HG03439 (cell line): Measurements from ENCODE around the gene DNM2.
"Not testable (repeated sequence)": the region's sequence is repeated elsewhere in the genome, so short reads cannot be mapped to it uniquely, and the experiment has no call there.

Experiments
- ATAC-seq: cut with Tn5 transposase; IDR thresholded peaks from one replicate; pipeline ENCODE4 v1.9.1; 2021; ENCODE audit warnings: mild to moderate bottlenecking, moderate library complexity; ENCODE audit not compliant: unreplicated experiment

The DNM2 gene

DNA sequence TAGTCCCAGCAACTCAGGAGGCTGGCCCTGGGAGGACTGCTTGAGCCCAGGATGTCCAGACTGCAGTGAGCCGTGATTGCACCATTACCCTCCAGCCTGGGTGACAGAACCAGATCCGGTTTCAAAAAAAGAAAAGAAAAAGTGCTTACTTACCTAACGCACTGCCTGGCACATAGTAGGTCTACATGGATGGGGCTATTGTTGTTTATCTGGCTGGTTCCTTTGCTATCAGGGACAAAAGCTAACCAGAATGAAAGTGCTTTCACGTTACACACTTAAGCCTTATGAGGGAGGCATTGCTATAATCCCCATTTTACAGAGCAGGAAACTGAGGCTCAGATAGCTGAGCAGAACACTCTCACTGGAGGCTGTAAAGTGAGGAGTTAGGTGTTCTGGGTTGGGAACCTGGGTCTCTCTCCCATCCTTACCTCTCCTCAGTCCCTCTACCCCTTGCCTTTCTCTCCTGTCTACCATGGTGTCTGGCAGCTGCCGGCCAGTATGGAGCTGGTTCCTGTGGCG lies 2.8 kb downstream of the DNM2 start:
- no peak for ATAC-seq

- no peak for ATAC-seq
Measured at GRCh38 chr19:10723591-10723990, 5.7 kb downstream of the DNM2 start.

DNA sequence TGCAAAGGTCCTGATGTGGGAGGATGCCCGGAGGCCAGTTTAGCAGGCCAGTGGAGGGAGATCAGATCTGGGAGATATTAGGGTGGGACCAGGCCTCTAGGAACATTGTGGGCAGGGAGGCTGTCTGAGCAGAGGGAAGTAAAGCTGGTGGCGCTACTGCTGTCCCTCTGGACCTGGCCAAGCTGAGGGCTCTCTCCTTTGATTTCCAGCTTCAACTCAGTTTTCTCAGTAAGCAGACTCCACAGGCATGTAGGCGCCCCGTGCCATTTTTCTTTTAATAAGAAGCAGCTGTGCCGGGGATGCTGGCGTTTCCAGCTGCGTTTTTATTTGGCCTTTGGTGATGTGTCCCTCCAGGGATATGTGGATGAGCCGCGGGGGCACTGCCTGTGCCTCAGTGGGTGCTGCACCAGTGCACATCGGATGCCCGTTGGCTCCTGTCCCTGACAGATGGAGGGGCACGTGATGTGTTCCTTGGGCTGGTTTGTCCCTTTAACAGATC lies 6.7 kb downstream of the DNM2 start:
- no peak for ATAC-seq

GRCh38 chr19:10725415-10725814 lies 7.5 kb downstream of the DNM2 start:
- no peak for ATAC-seq

- no peak for ATAC-seq
Measured at GRCh38 chr19:10726268-10726667, 8.4 kb downstream of the DNM2 start.

DNA sequence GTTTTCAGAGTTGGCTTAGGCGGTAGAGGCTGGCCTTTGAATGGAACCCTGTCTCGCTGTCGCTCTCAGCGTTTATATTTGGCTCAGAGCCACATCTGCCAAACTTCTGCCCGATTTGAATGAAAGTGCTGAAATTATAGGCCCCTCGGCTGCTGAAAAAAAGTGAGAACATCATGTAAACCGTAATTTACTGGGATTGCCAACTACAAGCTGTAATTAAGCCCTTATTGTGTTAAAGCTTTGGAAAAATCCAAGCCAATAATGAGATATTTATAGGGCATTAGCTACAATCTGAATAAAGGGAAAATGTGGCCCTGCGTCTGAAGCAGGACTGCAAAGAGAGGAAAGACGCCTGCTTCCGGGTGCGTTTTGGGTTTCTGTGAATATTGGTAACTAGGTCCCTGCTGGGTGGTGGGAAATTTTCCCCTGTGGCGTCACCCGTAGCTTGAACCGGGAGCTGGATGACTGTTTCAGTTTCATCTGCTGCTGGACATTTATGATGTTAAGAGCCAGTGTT lies 9.9 kb downstream of the DNM2 start:
- ATAC-seq = no peak

DNA sequence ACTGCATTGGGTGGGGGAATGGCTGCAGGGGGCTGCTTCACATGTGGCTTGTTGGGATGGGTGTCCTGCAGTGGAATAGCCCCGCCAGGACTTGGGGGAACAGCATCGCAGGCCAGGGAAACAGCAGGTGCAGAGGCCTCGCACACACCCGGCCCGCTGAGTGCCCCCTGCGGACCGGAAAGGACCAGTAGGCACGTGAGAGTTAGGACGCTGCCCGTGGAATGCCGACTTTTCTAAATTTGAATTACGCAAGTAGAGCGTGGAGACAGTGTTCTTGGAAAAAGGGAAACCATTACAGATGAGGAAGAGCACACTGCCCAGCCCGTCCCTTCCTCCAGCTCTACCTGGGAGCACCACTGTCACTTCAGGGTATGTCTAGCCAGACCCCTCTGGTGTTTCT lies 11.5 kb downstream of the DNM2 start:
- ATAC-seq = no peak

DNA sequence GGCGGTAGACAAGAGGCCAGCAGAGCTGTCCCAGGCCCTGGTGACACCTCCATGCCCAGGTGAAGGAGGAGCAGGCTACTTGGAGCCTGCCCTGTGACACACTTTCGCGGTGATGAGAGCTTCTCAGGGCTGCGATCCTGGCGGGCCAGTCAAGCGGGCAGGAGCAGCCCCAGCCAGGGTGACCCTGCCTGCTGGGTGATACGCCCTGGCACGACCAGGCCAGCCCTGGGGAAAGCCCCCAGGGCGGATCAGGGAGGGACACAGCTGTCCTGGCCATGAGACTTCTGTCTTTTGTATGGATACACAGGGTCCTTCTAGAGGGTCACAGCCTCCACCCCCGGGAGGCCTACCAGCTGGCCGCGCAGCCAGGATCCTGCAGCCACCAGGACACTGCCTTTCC lies 13.1 kb downstream of the DNM2 start:
- ATAC-seq = no peak

- ATAC-seq = no peak
Measured at GRCh38 chr19:10735741-10736140, 17.9 kb downstream of the DNM2 start.

GRCh38 chr19:10736189-10736588 lies 18.3 kb downstream of the DNM2 start:
- ATAC-seq = no peak

GRCh38 chr19:10736916-10737551 lies 19.2 kb downstream of the DNM2 start:
- ATAC-seq = no peak

DNA sequence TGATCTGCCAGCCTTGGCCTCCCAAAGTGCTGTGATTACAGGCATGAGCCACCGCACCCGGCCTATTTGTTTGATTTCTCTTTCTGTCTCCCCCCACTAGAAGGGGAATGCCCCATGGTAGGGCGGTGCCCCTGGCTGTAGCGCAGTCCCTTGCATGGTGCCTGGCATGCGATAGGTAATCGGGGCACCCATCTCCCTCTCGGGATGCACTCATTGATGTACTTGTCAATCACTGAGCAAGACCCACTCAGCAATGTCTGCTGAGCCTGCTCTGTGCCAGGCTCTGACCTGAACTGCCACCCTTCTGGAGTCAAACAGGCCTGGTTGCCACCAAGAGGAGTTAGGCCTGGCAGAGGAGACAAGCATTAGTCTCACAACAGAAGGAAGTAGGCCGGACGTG lies 19.8 kb downstream of the DNM2 start:
- ATAC-seq = no peak

GRCh38 chr19:10740798-10741197 lies 22.9 kb downstream of the DNM2 start:
- ATAC-seq = no peak

- no peak for ATAC-seq
Measured at GRCh38 chr19:10742476-10742875, 24.6 kb downstream of the DNM2 start.

DNA sequence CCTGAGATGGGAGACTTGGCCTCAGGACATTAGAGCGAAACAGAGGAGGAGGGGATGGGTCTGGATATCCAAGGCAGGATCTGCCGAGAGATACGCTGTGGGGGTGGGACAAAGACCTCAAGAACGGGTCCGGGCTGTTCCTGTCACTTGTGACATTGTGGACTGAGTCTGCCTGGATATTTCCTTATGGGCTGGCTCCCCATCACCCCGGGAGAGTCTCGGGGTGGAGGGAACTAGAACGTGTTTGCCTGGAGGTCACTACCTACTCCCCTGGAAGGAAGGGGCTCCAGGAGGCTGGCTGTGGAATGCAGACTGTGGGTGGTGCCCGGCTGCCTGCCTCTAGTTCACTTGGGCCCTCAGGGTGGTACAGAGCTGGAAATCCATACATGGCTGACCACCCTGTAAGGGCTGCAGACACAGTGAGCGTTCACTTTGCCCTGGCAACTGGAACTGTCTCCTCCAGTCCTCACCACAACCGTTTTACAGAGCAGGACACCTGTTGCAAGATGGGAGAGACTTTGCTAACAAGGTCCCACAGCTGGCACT lies 26.4 kb downstream of the DNM2 start:
- ATAC-seq = no peak

DNA sequence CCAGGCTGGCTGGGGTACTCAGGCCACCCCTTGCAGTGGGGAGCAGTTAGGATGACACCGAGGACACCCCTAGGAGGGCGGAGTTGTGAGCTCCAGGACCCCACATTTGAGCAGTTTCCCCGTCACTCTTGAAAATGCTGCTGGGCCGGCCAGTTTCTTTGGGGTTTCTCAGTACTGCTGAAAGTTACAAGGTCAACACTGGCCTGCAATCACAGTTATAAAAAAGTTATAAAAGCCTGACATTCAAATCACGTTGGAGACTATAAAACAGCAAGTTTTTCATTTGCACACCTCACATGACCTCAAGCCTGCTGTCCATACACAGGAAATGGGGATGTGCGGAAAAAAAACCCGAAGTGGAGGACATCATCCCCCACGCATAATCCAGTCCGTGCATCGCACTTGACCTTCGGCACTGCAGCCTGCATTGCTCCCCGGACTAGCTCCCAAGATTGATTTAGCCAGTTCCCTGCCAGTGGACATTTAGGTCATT lies 27.0 kb downstream of the DNM2 start:
- no peak for ATAC-seq

- ATAC-seq = not testable (repeated sequence)
Measured at GRCh38 chr19:10746437-10746836, 28.6 kb downstream of the DNM2 start.

DNA sequence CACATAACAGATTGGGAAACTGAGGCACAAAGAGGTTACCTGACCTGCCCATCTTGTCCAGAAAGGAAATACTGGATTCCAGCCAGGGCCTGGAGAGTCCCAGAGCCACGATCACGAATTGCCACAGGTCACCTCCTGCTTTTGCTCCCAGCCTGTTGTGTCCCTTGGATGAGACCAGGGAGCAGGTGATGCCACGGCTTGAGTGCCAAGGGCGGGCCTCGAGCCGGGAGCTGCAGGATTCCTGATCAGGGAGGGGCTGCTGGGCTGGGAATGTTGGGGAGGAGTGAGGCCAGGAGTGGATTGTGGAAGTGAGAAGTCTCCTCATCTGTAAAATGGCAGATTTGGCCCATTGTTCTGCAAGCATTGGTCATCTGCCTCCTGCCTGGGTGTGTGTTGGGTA lies 29.4 kb downstream of the DNM2 start:
- ATAC-seq = no peak

DNA sequence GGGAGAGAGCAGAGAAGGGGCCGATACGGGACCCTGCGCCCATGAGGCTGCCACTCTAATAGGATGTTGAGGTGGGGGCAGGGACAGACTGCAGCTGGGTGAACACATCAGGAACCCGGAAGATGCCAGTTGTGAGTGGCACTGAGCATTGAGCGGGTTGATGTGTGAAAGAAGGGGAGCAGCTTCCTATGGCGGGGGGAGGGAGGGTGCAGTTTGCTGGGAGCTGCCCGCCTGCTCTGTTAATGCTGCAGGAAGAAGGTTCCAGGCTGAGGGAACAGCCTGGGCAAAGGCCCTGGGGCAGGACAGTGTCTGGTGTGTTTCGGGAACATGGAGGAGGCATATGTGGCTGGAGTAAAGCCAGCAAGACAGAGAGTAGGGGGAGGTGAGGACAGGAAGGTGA lies 29.8 kb downstream of the DNM2 start:
- ATAC-seq = no peak

DNA sequence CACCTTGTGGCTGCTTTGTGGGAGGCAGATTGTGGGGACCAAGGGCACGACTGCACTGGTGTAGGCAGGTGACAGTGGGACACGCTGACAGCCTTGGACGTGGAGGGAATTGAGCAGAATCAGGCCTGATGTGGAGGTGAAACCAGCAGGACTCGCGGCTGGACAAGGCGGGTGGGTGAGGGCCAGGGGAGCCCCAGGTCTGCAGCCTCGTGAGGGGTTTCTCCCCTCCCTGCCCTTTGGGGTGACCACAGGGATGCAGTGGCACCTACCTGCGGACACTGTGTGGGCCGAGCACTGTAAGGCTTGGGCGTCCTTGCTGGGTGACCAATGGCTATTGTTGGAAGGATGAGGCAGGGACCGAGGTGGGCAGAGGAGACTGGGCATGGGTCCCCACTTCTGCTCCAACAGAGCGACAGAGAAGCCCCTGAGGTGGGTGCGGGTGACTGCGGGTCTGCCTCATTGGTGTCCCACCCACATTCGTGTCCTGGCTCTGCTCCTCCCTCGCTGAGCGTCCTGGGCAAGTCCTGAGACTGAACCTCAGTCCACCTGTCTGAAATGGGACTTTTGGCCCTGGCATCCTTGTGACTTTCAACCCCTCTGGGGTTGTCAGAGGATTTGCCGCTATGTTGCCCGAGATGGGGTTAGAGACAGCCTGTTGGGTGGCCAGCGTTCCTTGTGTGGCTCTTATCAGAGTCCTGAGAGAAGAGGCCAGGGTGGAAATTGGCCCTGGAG lies 30.5 kb downstream of the DNM2 start:
- ATAC-seq = no peak

DNA sequence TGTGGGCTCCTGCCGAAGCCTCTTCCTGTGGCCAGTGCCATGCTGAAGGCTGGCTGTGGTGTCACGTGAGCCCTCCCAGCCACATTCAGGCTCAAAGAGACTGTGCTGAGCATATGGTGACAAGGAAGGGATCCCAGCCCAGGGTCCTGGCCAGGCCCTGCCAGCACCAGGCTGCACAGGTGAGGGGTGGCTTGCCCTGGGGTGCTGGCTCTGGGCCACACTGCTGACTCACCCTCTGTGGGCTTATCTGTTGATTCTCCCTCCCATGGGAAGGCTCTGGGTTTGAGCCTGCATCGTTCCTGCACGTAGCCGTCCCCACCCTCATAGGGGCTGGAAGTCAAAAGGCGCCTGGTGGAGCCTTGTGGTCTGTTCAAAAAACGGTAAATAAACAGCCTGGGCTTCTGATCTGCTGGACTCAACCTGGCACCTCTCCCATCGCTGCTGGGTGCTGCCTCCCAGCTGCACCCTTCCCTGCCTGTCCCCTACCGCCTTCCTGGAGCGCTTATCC lies 31.1 kb downstream of the DNM2 start:
- ATAC-seq = no peak
